ENCODE data around the gene CLIC5.

The CLIC5 gene

DNA sequence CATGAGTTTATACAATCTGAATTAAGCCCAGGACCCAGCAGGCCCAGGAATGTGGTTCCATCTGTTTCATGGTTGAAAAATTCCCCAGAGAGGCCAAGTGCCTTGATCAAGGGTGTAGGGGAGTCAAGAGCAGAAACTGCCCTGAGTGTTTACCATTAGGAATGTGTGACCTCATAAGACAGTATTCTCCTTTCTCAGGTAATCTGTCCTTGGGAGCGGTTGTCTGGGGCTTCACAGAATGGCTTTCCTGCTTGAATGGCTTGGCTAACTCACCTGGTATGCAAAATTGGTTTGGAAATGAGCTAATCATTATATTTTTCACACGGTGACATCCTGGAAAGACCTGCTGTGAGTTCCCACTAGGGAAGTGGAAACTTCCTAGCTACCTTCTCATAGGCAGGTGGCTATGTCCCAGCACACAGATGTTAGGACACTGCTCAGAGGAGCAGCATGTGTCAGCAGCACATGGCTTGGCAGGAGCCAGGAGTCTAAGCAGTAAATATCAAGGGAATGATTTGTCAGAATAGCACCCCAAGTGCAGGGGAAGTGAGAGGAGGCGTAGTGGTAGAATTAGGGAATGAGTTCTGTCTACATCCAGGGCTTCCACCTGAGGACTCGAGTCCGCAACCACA is 17.7 kb downstream of the CLIC5 start:
- DNase-seq (ENCODE audit: low spot score): no peak

DNA sequence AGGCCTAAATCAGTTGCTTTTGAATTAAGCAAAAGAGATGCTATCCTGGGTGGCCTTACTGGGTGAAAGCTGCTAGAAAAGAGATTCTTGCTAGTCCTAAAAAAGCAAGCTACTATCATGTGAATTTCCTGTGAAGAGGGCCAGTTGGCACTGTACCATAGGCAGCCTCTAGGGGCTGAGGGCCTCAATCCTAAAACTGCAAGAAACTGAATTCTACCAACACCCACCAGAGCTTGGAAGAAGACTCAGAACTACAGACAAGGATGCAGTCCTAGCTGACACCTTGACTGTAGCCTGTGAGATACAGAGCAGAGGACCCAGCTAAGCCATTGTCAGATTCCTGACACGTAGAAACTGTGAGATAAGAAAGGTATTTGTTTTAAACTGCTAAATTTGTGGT is 24.5 kb downstream of the CLIC5 start:
- no peak for DNase-seq (ENCODE audit: low spot score)

DNA sequence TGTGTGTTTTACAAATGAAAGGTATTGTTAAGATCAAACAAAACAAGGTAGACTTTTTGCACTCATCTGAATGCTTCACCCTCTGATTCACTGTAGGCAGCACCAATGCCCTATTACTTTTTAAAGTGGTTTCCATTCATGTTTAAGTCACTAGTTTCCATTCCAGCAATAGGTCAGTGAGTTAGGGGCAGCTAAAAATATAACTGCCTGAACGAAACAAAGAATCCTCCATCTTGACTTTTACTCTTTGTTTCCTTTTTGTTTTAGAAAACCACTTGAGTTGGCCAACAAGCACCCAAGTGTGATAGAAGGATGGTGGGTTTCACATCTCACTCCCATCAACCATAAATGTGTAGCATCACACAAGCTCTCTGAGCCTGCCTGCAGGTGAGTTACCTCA is 25.5 kb downstream of the CLIC5 start:
- no peak for DNase-seq (ENCODE audit: low spot score)

DNA sequence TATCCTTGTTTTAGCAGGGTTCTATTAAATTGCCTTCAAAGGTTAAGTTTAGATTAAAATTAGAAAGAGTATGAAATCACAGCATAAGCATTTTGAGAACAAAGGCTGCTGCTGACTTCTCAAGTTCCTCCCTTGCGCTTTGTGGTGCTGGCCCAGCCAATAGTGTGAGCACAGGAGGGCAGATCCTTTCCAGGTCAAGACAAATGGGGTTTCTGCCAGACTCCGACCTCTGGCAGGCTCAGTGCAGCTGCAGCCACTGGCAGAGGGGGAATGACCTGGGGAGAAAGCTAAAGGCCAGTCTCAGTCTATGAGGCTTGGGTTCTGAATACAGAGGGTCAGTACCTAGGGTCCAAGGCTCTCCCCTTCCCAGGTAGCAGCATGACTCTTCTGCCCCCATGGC is 27.0 kb downstream of the CLIC5 start:
- DNase-seq (ENCODE audit: low spot score): no peak

DNA sequence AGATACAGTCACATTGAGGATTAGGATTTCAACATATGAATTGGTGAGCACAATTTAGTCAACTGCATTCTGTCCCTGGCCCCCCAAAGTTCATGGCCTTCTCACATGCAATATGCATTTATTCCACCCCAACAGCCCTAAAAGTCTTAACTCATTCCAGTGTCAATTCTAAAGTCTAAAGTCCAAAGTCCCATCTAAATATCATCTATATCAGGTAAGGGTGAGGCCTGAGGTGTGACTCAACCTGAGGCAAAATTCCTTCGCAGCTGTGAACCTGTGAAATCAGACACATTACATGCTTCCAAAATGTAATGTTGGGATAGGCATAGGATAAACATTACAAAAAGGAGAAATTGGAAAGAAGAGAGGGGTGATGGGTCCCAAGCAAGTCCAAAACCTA is 27.8 kb downstream of the CLIC5 start:
- DNase-seq (ENCODE audit: low spot score): no peak

DNA sequence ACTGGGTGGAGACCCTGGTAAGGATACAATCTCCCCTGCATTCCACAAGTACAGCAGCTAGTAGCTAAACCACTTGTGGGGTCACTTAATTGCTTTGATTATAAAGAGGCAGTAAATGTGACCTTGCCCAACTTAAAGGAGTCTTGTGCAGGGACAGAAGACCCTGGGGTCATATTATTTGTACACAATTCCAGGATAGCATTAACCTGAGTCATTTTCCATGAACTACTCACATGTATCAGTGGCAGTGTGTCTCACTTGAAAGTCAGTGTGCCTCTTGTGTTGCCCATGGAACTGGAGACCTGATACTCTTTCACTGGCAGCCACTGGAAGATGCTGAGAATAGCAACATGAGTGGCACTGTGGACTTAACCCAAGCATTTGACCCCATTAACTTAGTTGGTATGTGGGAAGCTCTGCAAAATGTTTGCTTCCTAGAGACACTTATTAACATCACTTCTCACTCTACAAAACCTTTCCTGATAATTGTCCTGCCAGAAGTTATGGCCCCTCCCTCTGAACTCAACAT is 28.9 kb downstream of the CLIC5 start:
- DNase-seq (ENCODE audit: low spot score): no peak

DNA sequence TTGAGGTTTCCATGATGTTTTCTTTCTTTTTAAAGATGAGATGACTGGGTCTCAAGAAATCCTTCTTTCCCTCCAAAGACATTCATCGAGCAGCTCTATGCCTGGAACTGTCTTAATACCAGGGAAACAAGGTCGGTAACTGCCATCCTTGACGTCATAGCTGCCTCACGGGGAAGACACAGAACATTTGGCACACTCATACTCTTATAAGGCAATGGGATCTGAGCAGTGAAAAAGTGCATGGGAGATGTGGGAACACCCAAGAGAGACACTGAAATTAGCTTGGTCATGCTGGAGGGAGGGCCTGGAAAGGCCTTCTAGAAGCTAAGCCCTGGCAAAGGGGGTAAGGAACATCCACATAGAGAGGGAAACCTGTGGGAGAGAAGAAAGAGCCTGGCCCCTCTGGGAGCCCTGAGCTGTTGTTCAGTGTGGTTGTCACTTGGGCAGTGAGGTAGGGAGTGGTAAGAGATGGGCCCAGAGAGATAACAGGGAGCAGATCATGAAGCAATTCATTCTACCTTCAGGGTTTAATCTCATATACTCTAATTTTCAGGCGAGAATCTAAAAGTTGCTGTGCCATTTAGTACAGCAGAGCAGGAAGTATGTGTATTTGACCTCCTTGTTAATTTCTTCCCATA is 30.8 kb downstream of the CLIC5 start:
- no peak for DNase-seq (ENCODE audit: low spot score)

DNA sequence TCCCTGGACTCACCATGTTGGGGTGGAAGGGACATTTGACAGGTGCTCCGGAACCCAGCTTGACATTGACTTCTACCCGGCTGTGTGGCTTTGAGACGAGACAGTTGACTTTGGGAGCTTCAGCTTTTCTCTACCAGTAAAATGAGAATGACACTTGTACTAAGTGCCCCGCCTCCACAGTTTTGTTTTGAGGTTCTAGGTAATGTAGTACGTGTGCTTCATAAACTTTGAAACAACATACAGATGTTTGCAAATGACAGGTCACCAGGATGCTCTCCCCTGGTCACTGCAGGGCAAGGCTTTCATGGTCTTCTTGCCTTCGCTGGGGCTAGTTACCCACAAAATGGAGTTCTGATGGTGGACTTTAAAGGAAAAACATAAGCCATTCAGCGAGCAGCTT is 31.3 kb downstream of the CLIC5 start:
- DNase-seq (ENCODE audit: low spot score): no peak

DNA sequence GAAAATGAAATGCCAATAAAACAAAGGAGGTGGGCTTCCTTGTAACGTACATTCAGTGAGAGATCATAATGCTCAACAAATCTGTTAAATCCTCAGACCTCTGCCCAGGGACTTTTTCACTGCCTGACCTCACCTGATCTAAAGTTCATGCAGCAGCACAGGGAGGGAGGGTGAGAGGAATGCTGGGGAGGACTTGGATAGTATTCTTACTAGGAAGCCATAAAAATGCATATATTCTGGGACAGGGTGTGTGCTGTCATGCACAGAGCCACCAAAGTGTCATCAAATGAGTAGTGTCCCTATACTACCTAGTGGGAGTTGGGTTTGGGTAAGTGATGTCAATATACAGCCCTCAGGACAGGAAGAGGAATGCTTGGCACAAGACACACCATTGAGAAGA is 32.6 kb downstream of the CLIC5 start:
- DNase-seq (ENCODE audit: low spot score): no peak

DNA sequence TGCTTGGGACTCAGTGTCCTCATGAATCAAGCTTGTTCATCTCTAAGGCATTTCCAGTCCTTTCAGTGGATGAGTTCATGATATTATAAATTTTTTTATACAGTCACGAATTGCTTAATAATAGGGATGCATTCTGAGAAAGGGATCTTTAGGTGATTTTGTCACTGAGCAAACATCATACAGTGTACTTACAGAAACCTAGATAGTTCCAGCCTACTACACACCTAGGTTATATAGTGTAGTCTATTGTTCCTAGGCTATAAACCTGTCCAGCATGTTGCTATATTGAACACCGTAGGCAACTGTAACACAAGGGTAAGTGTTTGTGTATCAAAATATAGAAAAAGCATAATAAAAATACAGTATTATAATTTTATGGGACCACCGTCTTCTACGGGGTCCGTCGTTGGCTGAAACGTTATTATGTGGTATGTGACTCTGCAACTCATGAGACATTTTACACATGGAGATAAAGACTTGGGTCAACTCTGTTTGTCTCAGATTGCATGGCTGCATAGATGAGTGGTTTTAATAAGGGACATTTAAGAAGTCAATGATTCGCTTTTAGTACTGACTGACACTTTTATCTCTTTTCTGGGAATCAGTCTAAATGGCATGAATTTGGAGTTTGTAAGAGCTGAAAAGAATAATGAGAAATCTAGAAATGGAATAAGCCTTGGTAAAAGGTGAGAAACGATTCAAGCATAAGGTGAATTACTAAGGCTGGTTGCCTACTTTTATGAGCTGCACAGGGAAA is 33.2 kb downstream of the CLIC5 start:
- DNase-seq (ENCODE audit: low spot score): no peak

DNA sequence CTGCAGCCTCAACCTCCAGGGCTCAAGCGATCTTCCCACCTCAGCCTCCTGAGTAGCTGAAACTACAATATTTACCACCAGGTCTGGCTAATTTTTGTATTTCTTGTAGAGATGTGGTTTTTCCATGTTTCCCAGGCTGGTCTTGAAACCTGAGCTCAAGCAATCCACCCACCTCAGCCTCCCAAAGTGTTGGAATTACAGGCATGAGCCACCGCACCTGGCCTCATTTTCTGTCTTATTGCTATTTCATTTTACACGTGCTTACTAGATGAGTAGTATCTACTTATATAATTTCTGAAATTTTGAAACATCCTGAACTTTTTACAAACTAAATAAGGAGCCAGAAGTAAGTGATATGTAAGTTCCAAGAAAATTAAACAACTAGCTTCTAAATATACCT is 34.6 kb downstream of the CLIC5 start:
- DNase-seq (ENCODE audit: low spot score): no peak

DNA sequence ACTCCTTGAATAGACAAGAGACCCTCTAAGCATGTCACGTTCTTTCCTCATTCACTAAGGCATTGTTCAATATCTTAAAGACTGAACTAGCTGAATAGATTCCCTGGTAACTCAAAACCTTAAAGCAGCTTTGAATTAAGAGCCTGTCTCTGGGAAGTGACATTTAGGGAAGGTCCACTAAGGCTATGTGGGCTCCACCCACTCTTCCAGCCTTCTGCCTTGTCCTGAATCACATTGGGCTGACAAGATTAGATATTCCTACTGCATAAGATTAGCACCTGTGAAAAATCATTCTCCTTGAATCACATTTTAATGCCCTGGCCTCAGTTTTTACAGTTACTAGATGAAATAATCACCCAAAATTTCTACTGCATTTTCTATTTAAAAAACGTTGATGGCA is 36.3 kb downstream of the CLIC5 start:
- DNase-seq (ENCODE audit: low spot score): no peak

DNA sequence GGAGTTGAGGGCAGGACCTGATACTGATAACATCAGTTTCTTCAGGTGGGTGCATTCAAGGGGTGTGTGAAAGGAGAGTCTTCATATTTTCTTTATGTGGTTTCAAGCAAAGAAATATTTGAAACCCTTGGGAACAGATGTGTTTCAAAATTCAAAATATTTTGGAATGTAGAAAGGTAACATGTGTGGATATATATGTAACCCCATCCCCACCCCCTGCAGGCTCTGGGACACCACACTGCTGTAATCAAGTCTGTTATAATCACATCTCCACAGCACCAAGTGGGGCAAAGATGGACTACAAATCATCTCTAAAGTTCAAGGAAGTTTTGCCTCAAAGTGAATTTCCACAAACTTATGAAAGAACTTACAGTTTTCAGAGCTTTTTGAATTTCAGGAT is 41.1 kb downstream of the CLIC5 start:
- DNase-seq (ENCODE audit: low spot score): no peak

DNA sequence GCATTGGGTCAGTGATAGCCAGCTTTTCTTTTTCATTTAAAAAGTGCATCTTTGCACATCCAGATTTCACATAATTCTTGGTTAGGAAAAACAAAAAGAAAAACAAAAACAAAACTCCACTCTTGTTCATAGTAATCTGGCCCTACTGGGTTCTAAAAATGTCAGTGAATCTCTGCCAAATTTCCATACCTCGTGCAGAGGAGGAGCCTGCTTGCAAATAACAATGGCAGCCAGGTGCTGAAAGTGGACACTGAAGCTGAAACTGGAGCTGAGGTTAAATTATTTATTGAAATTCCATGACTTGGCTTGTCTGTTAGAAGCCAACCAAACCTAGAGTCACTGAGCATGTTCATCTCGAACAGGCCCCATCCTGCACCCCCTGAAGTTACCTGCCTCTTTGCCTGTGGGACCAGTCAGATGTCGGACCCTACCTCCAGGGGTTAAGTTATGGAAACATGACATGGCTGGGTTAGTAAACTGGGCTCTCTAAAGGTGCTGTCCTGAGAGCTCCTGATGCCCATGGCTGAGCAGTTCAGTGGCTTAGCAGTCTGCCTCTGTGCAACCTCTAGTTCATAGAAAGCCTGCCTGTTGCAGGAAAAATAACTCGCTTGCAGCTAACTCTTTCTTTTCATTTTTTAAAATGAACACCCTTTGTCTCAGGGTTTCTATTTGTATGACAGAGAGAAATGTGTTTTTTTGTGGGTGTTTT is 42.7 kb downstream of the CLIC5 start:
- DNase-seq (ENCODE audit: low spot score): no peak

DNA sequence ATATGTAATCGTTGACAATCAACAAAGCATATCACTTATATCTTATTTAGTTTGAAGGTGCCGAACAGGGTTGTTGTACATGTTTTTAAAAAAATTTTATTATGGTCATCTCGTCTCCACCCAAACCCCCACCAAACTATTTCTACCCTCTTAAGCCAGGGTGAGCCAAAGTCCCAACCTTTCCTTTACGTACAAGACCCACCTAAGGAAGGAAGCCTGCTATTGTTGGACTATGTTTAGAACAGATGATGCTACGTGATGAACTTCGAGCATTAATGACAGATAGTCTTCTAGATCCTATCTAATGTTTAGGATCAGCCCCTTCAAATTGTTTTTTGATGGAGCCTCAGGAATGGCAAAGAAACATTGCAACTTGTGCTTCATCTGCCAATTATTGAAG is 44.4 kb downstream of the CLIC5 start:
- no peak for DNase-seq (ENCODE audit: low spot score)

DNA sequence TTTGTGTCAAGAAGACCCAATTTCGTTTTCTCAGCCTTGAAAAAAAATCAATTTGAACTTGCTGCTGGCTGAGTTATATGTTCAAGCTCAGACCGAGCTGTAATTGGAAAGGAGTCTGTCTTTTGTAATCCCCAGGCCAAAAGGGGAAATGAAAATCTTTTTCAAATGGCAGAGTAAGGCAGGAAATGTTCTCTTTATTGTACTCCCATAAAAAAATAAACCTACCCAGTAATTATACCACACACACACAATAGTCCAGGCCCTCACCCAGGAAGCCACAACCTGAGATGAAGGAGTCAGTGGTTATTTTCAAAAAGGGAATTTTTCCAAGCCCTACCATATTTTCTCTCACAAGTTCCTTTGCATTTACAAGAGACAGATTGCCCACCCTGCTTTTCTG is 45.3 kb downstream of the CLIC5 start:
- DNase-seq (ENCODE audit: low spot score): no peak

DNA sequence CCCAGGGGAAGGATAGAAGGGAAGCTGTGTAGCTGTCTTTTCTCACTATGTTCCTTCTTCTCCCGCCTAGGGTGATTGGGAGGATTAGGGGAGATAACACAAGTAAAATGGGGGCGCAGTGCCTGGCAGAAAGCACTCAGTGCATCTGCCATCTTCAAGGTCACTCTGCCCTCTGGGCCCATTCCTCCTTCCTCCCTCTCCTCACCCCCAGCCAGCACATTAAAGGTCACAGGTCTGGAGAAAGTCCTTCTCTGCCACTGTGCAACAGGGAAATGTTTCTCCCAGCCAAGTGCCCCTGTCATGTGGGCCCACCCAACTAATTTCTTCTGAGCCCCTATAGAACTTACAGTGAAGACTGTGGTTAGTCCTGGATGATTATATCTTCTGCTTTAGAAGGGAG is 45.8 kb downstream of the CLIC5 start:
- no peak for DNase-seq (ENCODE audit: low spot score)

DNA sequence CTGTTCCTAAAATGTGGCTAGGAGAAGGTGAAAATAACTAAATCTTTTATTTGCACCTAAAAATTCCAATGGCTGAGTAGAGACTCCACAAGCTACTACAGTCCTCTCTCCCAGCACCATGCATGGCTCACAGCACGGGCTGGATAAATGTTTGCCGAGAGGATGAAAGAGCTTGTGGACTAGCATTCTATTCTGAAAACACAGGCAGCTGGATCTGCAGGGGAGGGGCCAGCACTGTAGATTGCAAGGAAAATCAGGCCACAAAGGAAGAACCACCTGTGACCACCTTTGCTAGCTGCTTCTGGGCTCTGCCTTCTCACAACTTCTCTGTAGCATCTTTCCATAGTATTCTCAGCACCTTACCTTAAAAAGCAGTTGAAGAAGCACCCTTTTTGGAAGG is 46.6 kb downstream of the CLIC5 start:
- DNase-seq (ENCODE audit: low spot score): no peak

DNA sequence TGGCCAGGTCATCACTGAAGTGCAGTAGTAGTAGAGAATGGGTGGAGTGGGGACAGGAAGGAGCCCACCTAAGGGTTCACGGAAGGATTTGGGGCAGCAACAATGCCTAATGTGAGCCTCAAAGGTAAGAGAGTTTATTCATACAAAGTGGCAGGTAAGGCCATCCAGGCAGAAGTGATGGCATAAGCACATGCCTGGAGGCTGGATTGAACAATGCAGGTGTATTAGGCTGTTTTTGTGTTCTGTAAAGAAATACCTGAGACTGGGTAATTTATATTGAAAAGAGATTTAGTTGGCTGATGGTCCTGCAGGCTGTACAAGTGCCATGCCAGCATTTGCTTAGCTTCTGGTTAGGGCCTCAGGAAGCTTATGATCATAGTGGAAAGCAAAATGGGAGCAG is 48.3 kb downstream of the CLIC5 start:
- DNase-seq (ENCODE audit: low spot score): no peak

DNA sequence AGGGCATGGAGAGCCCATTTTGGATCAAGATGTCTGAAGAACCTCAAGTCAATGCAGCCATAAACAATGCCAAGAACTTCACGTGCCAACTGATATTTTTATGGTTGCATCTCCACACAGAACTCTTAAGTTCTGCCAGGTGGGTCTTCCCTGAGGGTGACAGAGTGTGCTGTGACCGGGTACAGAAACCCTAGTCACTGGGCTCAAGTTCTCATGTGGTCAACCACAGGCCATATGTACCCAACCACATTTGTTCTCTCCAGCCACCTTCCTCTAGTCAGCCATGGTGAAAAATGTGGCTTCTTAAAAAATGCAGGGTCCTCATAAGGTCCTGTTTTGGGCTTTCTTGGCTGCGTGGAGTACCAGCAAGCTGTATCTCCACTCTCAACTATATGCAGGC is 48.9 kb downstream of the CLIC5 start:
- DNase-seq (ENCODE audit: low spot score): no peak

DNA sequence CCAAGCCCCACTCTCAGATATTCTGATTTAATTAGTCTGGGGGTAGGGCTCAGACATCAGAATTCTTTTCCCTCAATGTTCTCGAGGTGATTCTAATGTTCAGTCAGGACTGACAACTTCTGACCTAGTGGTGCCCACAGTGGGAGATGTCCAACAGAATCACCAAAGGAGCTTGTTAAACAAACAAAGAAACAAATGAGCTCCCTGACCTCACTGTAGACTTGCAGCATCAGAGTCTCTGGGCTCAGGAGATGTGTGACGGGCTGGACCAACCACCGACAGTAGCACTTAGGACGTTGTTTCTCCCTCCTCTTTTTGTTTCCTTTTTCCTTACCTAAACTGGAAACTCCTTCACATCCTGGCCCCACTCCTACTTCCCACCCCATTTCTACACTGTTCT is 49.3 kb downstream of the CLIC5 start:
- no peak for DNase-seq (ENCODE audit: low spot score)

DNA sequence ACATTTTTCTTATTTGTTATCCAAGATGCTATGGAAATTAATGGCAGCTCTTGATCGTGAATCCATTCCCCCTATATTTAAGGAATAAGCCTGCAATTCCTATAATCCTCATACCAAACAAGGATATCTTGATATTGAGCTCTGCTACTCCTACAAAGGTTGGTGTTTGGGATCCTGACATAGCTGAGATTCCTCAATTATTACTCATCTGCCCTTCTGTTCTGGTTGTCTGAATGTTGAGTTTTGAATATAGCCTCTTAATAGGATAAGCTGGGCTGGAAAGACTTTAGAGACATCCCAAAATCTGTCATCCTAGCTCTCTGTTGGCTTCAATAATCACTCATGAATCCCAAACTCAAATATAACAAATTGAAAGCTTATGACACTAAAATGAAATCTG is 49.9 kb downstream of the CLIC5 start:
- no peak for DNase-seq (ENCODE audit: low spot score)

DNA sequence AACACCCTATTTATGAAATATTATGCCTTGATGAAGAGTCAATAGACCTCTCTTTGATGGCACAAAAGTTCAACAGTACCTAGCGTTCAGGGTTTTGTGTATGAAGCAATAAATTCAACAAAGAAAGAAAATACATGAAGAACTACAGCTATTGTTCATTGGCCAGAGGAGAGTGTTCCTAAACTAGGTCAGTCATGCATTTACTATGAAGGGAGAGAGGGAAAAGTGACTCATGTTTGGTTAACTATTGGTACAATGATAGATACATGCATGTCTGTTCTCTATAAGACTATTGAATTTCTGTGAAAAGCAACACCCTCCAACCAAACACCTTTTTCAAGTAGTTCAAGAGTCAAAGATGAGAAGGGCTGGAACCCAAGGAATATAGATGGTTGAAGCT is 50.7 kb downstream of the CLIC5 start:
- no peak for DNase-seq (ENCODE audit: low spot score)

All from putamen (tissue), 1 donor.